Measurements from ENCODE around the gene PPP2R1B. TPM values are rescaled to one million over a fixed set of nuclear protein-coding genes. Genes with fewer than 3 reads are reported as not detected.

The PPP2R1B gene
- total RNA-seq, 1 donor from 2014 or later = 22.0 TPM

GRCh38 chr11:111759376-111759775 is 6.8 kb downstream of the PPP2R1B start:
- FAIRE-seq (no peak), DNase-seq (ENCODE audit: low spot score in 2 of 2) (no peak)

GRCh38 chr11:111756097-111756496 is 10.1 kb downstream of the PPP2R1B start:
- DNase-seq (ENCODE audit: low spot score in 2 of 2) (no peak), FAIRE-seq (no peak)

GRCh38 chr11:111749646-111750045 is 16.5 kb downstream of the PPP2R1B start:
- DNase-seq (ENCODE audit: low spot score in 2 of 2) = no peak
- FAIRE-seq = no peak

DNA sequence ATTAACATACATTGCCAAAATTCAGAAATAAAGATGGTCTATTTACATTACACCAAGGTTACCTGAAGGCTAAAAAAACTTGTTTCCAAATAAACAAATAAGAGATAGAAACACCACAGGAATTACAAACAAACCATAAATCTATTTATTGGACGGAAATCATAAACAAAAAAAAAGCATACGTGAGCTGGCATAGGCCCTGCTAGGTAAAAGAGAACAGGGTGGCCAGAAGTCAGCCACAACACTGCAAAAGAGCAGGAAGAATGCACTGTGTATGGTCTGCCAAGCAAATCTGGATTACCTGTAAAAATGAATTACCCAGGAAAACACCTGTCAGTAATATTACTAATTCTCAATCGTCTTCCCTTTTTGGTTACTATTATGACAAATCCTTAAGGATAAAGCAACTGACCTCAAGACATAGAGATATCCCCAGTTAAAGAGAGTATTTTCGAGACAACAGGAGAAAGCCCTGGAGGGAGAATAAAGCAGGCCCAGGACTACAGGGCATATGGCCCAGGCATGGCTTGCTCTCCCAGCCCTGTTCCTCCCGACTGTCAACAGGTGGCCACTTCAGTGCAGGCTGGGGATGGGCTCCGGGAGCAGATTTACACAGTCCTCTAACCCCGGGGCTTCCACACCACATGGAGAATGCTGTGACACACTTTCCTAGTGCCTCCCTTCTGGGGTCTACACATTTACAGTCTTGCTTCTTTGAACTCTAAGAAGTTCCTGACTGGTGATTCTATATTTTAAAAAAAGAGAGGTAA is 18.0 kb downstream of the PPP2R1B start:
- DNase-seq (ENCODE audit: low spot score in 2 of 2) (no peak), FAIRE-seq (no peak)

GRCh38 chr11:111745719-111746504 is 20.3 kb downstream of the PPP2R1B start:
- DNase-seq (ENCODE audit: low spot score in 2 of 2) (no peak), FAIRE-seq (no peak)

DNA sequence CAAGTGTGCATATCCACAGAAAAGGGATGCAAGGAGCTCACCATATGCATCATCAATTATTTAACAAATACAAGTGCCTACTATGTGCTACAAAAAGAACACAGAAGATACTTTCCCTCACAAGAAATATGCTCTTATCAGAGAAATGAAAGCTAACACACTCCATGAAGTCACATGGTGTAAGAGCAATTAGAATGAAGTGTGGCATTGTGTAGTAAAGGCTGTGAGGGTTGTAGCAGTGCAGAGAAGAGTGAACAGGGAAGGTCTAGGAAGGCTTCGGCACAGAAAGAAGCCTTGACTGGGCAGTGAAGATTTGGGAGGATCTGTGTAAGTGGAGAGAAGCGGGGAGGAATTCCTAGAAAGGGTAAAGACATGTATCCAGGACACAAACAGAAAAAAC is 22.5 kb downstream of the PPP2R1B start:
- FAIRE-seq (no peak), DNase-seq (ENCODE audit: low spot score in 2 of 2) (no peak)

DNA sequence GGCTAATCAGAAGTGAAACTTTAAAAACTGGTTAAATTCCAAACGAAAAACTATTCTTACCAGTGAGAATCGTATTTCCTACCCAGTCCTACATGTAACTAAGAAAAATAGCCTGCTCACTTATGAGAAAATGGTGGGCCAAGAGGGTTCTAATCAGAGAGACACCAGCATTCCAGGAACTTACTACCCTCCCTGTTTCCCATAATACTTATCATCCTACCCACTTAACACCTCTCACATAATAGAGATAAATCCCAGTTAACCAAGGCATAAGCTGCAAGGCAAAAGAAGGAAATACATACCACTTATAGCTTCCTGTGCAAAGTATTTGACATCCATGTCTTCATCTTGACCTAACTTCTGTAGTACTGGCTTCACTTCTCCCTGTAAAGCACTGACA is 24.4 kb downstream of the PPP2R1B start:
- no peak for FAIRE-seq
- DNase-seq (ENCODE audit: low spot score in 2 of 2) = no peak

DNA sequence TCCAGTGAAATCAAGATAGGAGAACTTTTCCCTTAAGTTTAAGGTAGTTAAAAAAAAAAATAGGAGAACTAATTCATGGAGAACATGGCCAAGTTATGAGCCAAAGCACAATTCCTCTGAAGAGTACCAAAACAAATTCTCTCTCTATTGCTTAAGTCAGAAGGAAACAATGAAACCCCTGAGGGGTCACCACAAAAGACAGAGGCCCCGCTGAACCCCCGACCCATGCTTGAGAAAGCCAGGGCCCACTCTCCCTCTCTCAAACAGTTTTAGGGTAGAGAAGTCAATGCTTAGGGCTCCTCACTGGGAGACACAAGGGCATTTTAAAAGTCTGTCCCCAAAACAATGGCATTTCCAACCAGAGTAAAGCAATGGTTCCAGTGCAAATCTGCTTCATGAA is 26.9 kb downstream of the PPP2R1B start:
- no peak for FAIRE-seq
- no peak for DNase-seq (ENCODE audit: low spot score in 2 of 2)

- DNase-seq (ENCODE audit: low spot score in 2 of 2) (no peak), FAIRE-seq (no peak)
These were observed 28.6 kb downstream of the PPP2R1B start for GRCh38 chr11:111737444-111738210.

- no peak for DNase-seq (ENCODE audit: low spot score in 2 of 2)
- no peak for FAIRE-seq
These were observed 29.4 kb downstream of the PPP2R1B start for GRCh38 chr11:111736621-111737443.

DNA sequence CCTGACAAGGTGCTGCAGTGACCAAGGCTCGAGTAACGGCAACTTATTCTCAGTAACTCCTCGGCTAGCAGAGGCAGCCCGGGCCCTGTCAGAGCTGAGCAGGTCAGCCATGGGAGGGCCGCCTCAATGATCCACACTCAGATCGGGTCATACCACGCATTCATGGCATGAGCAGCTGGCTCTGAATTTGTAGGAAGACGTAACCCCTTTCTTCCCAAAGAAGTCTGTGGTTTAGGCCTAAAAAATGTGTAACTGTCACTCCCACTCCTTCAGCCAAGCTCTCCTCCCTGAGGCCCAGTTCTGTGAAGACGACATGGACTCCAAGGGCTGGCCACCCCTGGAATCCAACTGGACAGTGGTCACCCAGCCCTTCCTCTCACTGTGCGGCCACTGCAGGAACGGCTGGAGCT is 30.0 kb downstream of the PPP2R1B start:
- DNase-seq (ENCODE audit: low spot score in 2 of 2) (no peak), FAIRE-seq (no peak)

- DNase-seq (ENCODE audit: low spot score in 2 of 2) = peak; percentile 50 to 75
- no peak for FAIRE-seq
These were observed 30.7 kb downstream of the PPP2R1B start for GRCh38 chr11:111735262-111736116.

DNA sequence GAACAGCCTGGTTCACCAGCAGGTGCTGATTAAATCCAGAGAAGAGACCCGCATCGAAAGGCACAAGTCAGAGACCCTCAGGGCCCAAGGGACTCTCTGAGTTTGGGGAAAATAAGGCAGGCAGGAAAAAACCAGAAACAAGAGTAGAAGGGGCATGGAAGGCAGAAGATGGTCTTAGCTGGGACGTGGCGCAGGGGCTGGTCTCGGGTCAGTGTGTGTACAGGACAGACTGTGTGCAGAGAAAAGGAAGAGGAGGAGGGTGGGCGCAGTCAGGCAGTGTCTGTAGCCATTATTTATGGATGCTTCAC is 31.3 kb downstream of the PPP2R1B start:
- FAIRE-seq (no peak), DNase-seq (ENCODE audit: low spot score in 2 of 2) (no peak)

DNA sequence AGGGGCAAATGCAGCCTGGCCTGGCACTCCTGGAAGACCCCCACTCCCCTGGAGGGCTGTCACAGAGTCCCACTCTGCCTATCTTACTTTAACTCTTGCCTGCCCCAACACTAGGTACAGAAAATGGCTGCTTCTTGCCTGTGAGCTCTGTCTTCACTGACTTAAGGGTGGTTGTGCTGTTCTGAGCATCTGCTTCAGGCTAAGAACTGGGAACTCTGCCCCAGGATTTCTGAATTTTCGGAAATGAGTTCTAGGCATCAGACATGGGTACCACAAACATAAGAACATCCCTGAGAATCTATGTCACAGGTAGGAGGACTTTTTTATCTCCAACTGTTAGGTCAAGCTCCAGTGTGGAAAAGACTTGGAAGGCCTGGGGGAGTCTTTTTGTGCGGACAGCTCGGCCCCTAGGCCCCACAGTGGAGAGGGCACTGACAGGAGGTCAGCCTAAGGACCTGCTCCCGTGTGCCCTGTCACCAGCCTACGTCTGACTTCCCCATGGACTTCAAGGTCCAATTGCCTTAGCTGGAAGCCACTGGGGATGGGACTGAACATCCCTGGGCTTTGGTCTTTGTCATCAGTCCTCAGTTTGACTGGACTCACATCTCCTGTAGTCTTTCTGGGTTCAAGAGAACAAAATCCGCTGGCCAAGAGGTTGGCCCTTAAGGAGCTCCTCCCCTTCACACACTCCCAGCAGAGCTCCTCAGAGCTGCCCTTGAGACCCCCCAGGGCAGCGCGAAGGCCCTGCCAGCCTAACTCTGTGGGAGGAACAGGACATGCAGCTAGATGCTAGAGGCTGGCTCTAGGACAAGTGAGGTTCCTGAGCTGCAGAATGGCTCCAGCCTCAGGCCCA is 31.9 kb downstream of the PPP2R1B start:
- no peak for DNase-seq (ENCODE audit: low spot score in 2 of 2)
- FAIRE-seq = no peak

- FAIRE-seq = no peak
These were observed 32.5 kb downstream of the PPP2R1B start for GRCh38 chr11:111733611-111734088.

DNA sequence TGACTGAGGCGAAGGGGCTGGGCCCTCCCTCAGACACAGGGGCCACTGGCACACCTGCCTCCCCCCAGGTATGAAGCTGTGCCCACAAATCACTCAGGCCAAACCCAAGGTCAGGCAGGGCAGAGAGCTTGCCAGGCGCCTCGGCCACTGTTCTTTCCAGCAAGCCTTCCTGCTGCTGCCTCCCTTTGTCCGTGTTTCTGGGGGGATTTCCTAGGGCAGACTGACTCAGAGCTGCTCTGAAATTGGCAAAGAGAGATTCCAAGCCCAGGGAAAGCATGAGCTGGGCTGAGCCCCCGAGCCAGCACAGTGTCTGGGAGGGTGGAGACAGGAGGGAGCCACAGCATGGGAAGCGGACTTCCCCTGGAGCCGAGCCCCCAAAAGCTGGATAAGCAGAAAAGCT is 33.2 kb downstream of the PPP2R1B start:
- FAIRE-seq (no peak), DNase-seq (ENCODE audit: low spot score in 2 of 2) (no peak)

More at GRCh38 chr11:111733611-111734088, 32.5 kb downstream of the PPP2R1B start:
- DNase-seq (ENCODE audit: low spot score in 2 of 2) = no peak

DNA sequence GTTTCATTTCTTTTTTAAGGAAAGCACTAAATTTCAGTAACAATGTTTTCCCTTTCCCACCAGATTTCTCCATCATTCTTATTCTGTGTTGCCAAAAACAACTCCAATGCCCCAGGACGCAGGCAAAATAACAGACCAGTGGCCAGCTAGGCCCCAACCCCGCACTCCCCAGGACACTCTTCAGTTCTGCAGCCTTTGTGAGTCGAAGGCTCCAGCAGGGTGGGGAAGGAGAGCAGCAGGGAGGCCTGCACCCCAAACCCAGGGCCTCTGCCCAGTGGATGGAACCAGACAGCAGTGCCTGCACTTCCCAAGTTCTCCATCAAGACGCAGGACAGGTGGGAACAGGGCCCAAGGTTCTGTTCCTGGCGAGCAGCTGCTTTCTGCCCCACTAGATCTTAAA is 34.4 kb downstream of the PPP2R1B start:
- FAIRE-seq = no peak
- DNase-seq (ENCODE audit: low spot score in 2 of 2) = no peak

- FAIRE-seq (no peak), DNase-seq (ENCODE audit: low spot score in 2 of 2) (no peak)
These were observed 35.2 kb downstream of the PPP2R1B start for GRCh38 chr11:111730871-111731591.

Measured in frontal cortex (tissue), 4 donors.